Measurements from ENCODE around the gene SPAG16. TPM values are rescaled to one million over a fixed set of nuclear protein-coding genes. Genes with fewer than 3 reads are reported as not detected.

Gene SPAG16
- total RNA-seq, 1 donor from 2014 or later, result 16.7 TPM

DNA sequence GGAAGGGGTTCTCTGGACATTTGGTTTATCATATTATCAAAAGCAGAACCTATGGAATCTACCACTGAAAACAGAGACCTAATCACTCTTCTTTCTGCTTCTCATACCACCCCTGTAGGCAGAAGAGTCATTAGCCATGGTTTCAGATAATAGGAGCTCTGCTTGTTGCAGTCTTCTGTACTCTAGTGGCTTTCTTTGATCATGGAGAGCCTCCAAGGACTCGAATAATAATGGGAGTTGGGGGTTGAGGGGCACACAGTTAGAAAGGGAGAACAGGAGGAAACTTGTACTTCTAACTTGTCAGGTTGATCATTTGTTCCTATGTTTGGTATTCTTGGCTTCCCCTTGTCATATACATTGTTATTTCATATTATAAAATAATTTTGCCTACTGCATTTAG lies 1074.2 kb downstream of the SPAG16 start:
- no peak for TF ChIP-seq CTCF (IDR thresholded peaks at IDR 0.05; ENCODE audit: insufficient read depth, low read depth, low read length)
- no peak overlapping the region for H3K4me2 ChIP-seq (ENCODE audit: low read length)
- Mint-ChIP-seq H3K9me3 (ENCODE audit: unreplicated experiment) (peaks cover 6% of the 10 kb centered on the region), H3K27me3 (ENCODE audit: low read depth, unreplicated experiment) (no peaks in the 10 kb centered on the region), H3K27ac (ENCODE audit: unreplicated experiment) (no peak overlapping the region), H3K4me1 (ENCODE audit: low read depth, unreplicated experiment) (no peaks in the 10 kb centered on the region), H3K4me3 (ENCODE audit: unreplicated experiment) (no peak overlapping the region), H3K36me3 (ENCODE audit: low read depth, unreplicated experiment) (no peaks in the 10 kb centered on the region)
- no peak overlapping the region for H2AFZ ChIP-seq (ENCODE audit: low read depth, low read length)
- H3K4me1 ChIP-seq (ENCODE audit: insufficient read depth, low read length), result no peaks in the 10 kb centered on the region
- H3K79me2 ChIP-seq (ENCODE audit: insufficient read depth, low read length), result no peaks in the 10 kb centered on the region
- H3K36me3 ChIP-seq (ENCODE audit: insufficient read depth, low read length), result no peaks in the 10 kb centered on the region
- H3K9ac ChIP-seq (ENCODE audit: low read length), result no peak overlapping the region
- FAIRE-seq, result no peak
- no peak overlapping the region for H3K27ac ChIP-seq (ENCODE audit: low read depth, low read length)
- no peak overlapping the region for H3K4me3 ChIP-seq (ENCODE audit: insufficient read depth, low read depth, low read length)
- no peaks in the 10 kb centered on the region for H3K9me3 ChIP-seq (ENCODE audit: insufficient read depth, low read depth, low read length)
- H4K20me1 ChIP-seq (ENCODE audit: insufficient read depth, low read length), result no peaks in the 10 kb centered on the region
- DNase-seq (ENCODE audit: low read depth), result no peak
- no peaks in the 10 kb centered on the region for H3K27me3 ChIP-seq (ENCODE audit: insufficient read depth, low read length)

- H3K27me3 Mint-ChIP-seq (ENCODE audit: low read depth, unreplicated experiment), result no peaks in the 10 kb centered on the region
- no peak for TF ChIP-seq CTCF (IDR thresholded peaks at IDR 0.05; ENCODE audit: insufficient read depth, low read depth, low read length)
- TF ChIP-seq EZH2 (IDR thresholded peaks at IDR 0.05; ENCODE audit: insufficient read depth, low read length), result no peak
- H3K27me3 ChIP-seq (ENCODE audit: insufficient read depth, low read length), result no peaks in the 10 kb centered on the region
- H3K9ac ChIP-seq (ENCODE audit: low read length), result no peak overlapping the region
- FAIRE-seq (no peak), DNase-seq (ENCODE audit: low read depth) (no peak)
- H2AFZ ChIP-seq (ENCODE audit: low read depth, low read length), result no peak overlapping the region
- H3K4me3 ChIP-seq (ENCODE audit: insufficient read depth, low read depth, low read length), result no peak overlapping the region
- H3K4me3 Mint-ChIP-seq (ENCODE audit: unreplicated experiment), result no peak overlapping the region
- H3K4me1 Mint-ChIP-seq (ENCODE audit: low read depth, unreplicated experiment), result no peaks in the 10 kb centered on the region
- peaks cover 6% of the 10 kb centered on the region for H3K9me3 Mint-ChIP-seq (ENCODE audit: unreplicated experiment)
- no peaks in the 10 kb centered on the region for H3K4me1 ChIP-seq (ENCODE audit: insufficient read depth, low read length)
- H3K9me3 ChIP-seq (ENCODE audit: insufficient read depth, low read depth, low read length), result no peaks in the 10 kb centered on the region
- no peaks in the 10 kb centered on the region for H3K36me3 ChIP-seq (ENCODE audit: insufficient read depth, low read length)
- H3K27ac Mint-ChIP-seq (ENCODE audit: unreplicated experiment), result no peak overlapping the region
- no peak overlapping the region for H3K4me2 ChIP-seq (ENCODE audit: low read length)
- H3K27ac ChIP-seq (ENCODE audit: low read depth, low read length), result no peak overlapping the region
- H3K36me3 Mint-ChIP-seq (ENCODE audit: low read depth, unreplicated experiment), result no peaks in the 10 kb centered on the region
- no peaks in the 10 kb centered on the region for H4K20me1 ChIP-seq (ENCODE audit: insufficient read depth, low read length)
- no peaks in the 10 kb centered on the region for H3K79me2 ChIP-seq (ENCODE audit: insufficient read depth, low read length)
These were observed 1076.9 kb downstream of the SPAG16 start for GRCh38 chr2:214361116-214361515.

GRCh38 chr2:214365549-214365948 lies 1081.3 kb downstream of the SPAG16 start:
- H3K27me3 Mint-ChIP-seq (ENCODE audit: low read depth, unreplicated experiment), result no peaks in the 10 kb centered on the region
- H3K4me3 Mint-ChIP-seq (ENCODE audit: unreplicated experiment), result no peak overlapping the region
- no peak overlapping the region for H3K4me2 ChIP-seq (ENCODE audit: low read length)
- no peak for TF ChIP-seq EZH2 (IDR thresholded peaks at IDR 0.05; ENCODE audit: insufficient read depth, low read length)
- no peak for TF ChIP-seq CTCF (IDR thresholded peaks at IDR 0.05; ENCODE audit: insufficient read depth, low read depth, low read length)
- no peaks in the 10 kb centered on the region for H3K36me3 Mint-ChIP-seq (ENCODE audit: low read depth, unreplicated experiment)
- H3K79me2 ChIP-seq (ENCODE audit: insufficient read depth, low read length), result no peaks in the 10 kb centered on the region
- FAIRE-seq (no peak), DNase-seq (ENCODE audit: low read depth) (no peak)
- no peak overlapping the region for H3K4me3 ChIP-seq (ENCODE audit: insufficient read depth, low read depth, low read length)
- no peaks in the 10 kb centered on the region for H3K4me1 ChIP-seq (ENCODE audit: insufficient read depth, low read length)
- no peak overlapping the region for H3K27ac Mint-ChIP-seq (ENCODE audit: unreplicated experiment)
- no peaks in the 10 kb centered on the region for H3K9me3 ChIP-seq (ENCODE audit: insufficient read depth, low read depth, low read length)
- no peaks in the 10 kb centered on the region for H3K36me3 ChIP-seq (ENCODE audit: insufficient read depth, low read length)
- no peaks in the 10 kb centered on the region for H4K20me1 ChIP-seq (ENCODE audit: insufficient read depth, low read length)
- H3K27me3 ChIP-seq (ENCODE audit: insufficient read depth, low read length), result no peaks in the 10 kb centered on the region
- no peaks in the 10 kb centered on the region for H3K9me3 Mint-ChIP-seq (ENCODE audit: unreplicated experiment)
- H3K9ac ChIP-seq (ENCODE audit: low read length), result no peak overlapping the region
- no peaks in the 10 kb centered on the region for H3K4me1 Mint-ChIP-seq (ENCODE audit: low read depth, unreplicated experiment)
- H3K27ac ChIP-seq (ENCODE audit: low read depth, low read length), result no peak overlapping the region
- H2AFZ ChIP-seq (ENCODE audit: low read depth, low read length), result no peak overlapping the region

Data from astrocyte (in vitro differentiated cells and primary cell).